Liver (tissue), 9 donors: Measurements from ENCODE around the gene RND3. TPM values are rescaled to one million over a fixed set of nuclear protein-coding genes. Genes with fewer than 3 reads are reported as not detected.

Experiments
- DNase-seq: peaks from one replicate; pipeline ENCODE4 v3.0.0-alpha.2; 2017; ENCODE audit warnings: low spot score
- H3K27ac ChIP-seq, 2 donors: one replicate each; pipeline ENCODE4 v1.7.0; 2013; ENCODE audit warnings: inconsistent platforms in 2 of 2, low read length in 2 of 2, control low read depth in 1 of 2, low read depth in 1 of 2, mild to moderate bottlenecking in 1 of 2
- H3K27me3 ChIP-seq, 4 donors: one replicate each; pipeline versions ENCODE4 v1.6.1 to v1.7.0; 2013; ENCODE audit warnings: low read length in 3 of 4, inconsistent platforms in 1 of 4, mild to moderate bottlenecking in 1 of 4, moderate library complexity in 1 of 4; ENCODE audit not compliant: control insufficient read depth in 4 of 4, insufficient read depth in 4 of 4
- H3K36me3 ChIP-seq, 4 donors: one replicate each; pipeline versions ENCODE4 v1.6.1 to v1.7.0; 2013; ENCODE audit warnings: low read length in 3 of 4, mild to moderate bottlenecking in 3 of 4, low read depth in 1 of 4, moderate library complexity in 1 of 4; ENCODE audit not compliant: control insufficient read depth in 4 of 4, insufficient read depth in 3 of 4
- H3K4me1 ChIP-seq, 4 donors: one replicate each; pipeline versions ENCODE4 v1.6.1 to v1.7.0; 2013; ENCODE audit warnings: low read length in 3 of 4, mild to moderate bottlenecking in 3 of 4, moderate library complexity in 1 of 4; ENCODE audit not compliant: control insufficient read depth in 4 of 4, insufficient read depth in 4 of 4
- H3K4me3 ChIP-seq, 3 donors: one replicate each; pipeline versions ENCODE4 v1.6.1 to v1.7.0; 2013; ENCODE audit warnings: low read length in 3 of 3, control low read depth in 1 of 3, low read depth in 1 of 3, mild to moderate bottlenecking in 1 of 3
- H3K9ac ChIP-seq, 2 donors: one replicate each; pipeline ENCODE4 v1.7.0; 2013; ENCODE audit warnings: low read length in 2 of 2, mild to moderate bottlenecking in 2 of 2, moderate library complexity in 2 of 2, control low read depth in 1 of 2, low read depth in 1 of 2
- H3K9me3 ChIP-seq, 4 donors: one replicate each; pipeline versions ENCODE4 v1.6.1 to v1.7.0; 2013; ENCODE audit warnings: low read length in 3 of 4; ENCODE audit not compliant: control insufficient read depth in 4 of 4
- ATF3 ChIP-seq: IDR thresholded peaks from 2 replicates; pipeline ENCODE4 v1.6.1; 2016; ENCODE audit warnings: antibody characterized with exemption
- CTCF ChIP-seq: fragments of 150-350 bp; IDR thresholded peaks from 2 replicates; pipeline ENCODE4 v1.5.1; 2017; ENCODE audit warnings: improper control_type of control experiment, low read depth, low read length; ENCODE audit not compliant: missing input control
- EGR1 ChIP-seq, 2 donors: IDR thresholded peaks; 2 replicates each; pipeline ENCODE4 v1.6.1; 2016 to 2018; ENCODE audit warnings: antibody characterized with exemption in 2 of 2, low read depth in 2 of 2
- FOXA1 ChIP-seq: IDR thresholded peaks from 2 replicates; pipeline ENCODE4 v1.6.1; 2016; ENCODE audit warnings: antibody characterized with exemption
- FOXA2 ChIP-seq: IDR thresholded peaks from 2 replicates; pipeline ENCODE4 v1.6.1; 2016; ENCODE audit warnings: antibody characterized with exemption
- GABPA ChIP-seq, 2 donors: IDR thresholded peaks in 1 of 2; conservative IDR thresholded peaks in 1 of 2; 2 replicates each; pipeline ENCODE4 v1.6.1; 2016; ENCODE audit warnings: antibody characterized with exemption in 2 of 2, mild to moderate bottlenecking in 1 of 2, moderate library complexity in 1 of 2
- HNF4A ChIP-seq, 2 donors: conservative IDR thresholded peaks; 2 replicates each; pipeline ENCODE4 v1.6.1; 2016; ENCODE audit warnings: antibody characterized with exemption in 2 of 2, mild to moderate bottlenecking in 2 of 2
- HNF4G ChIP-seq: IDR thresholded peaks from 2 replicates; pipeline ENCODE4 v1.6.1; 2016; ENCODE audit warnings: antibody characterized with exemption
- JUND ChIP-seq, 2 donors: IDR thresholded peaks; 2 replicates each; pipeline ENCODE4 v1.6.1; 2016; ENCODE audit warnings: antibody characterized with exemption in 2 of 2
- MAX ChIP-seq: IDR thresholded peaks from 2 replicates; pipeline ENCODE4 v1.6.1; 2016; ENCODE audit warnings: antibody characterized with exemption
- NR2F2 ChIP-seq: IDR thresholded peaks from 2 replicates; pipeline ENCODE4 v1.6.1; 2016; ENCODE audit warnings: antibody characterized with exemption
- RAD21 ChIP-seq, 2 donors: IDR thresholded peaks; 2 replicates each; pipeline ENCODE4 v1.6.1; 2016; ENCODE audit warnings: antibody characterized with exemption in 2 of 2, mild to moderate bottlenecking in 2 of 2
- REST ChIP-seq: IDR thresholded peaks from 2 replicates; pipeline ENCODE4 v1.6.1; 2016; ENCODE audit warnings: antibody characterized with exemption, mild to moderate bottlenecking
- RXRA ChIP-seq, 2 donors: IDR thresholded peaks; 2 replicates each; pipeline ENCODE4 v1.6.1; 2017 to 2018; ENCODE audit warnings: antibody characterized with exemption in 2 of 2, mild to moderate bottlenecking in 1 of 2
- SP1 ChIP-seq: IDR thresholded peaks from 2 replicates; pipeline ENCODE4 v1.6.1; 2018; ENCODE audit warnings: antibody characterized with exemption, mild to moderate bottlenecking
- TAF1 ChIP-seq: conservative IDR thresholded peaks from 2 replicates; pipeline ENCODE4 v1.6.1; 2016; ENCODE audit warnings: antibody characterized with exemption, mild to moderate bottlenecking
- YY1 ChIP-seq: IDR thresholded peaks from 2 replicates; pipeline ENCODE4 v1.6.1; 2016; ENCODE audit warnings: antibody characterized with exemption, mild to moderate bottlenecking
- ZBTB33 ChIP-seq: IDR thresholded peaks from 2 replicates; pipeline ENCODE4 v1.6.1; 2016; ENCODE audit warnings: antibody characterized with exemption
- WGBS: extraction: QIAGEN DNeasy Blood & Tissue Kit; methylation state at CpG from one replicate; pipeline ENCODE4 v1.1.7; 2013; 5-methylcytosine and 5-hydroxymethylcytosine counted together
- polyA plus RNA-seq, 2 donors: library from polyadenylated mRNA; stranded (reverse) in 1 of 2; unstranded in 1 of 2; fragments of 200-250 nt in 1 of 2; fragments of >200 nt in 1 of 2; fragmentation: Nextera tagmentation in 1 of 2; extraction: Ambion mirVana in 1 of 2; gene quantifications; one replicate each; pipeline versions ENCODE4 v1.2.1 to v1.2.3, GENCODE V29; 2013 to 2015
- total RNA-seq, 2 donors: library from RNA; depleted of rRNA; stranded (reverse); fragments of >200 nt; gene quantifications; one replicate each; pipeline ENCODE4 v1.2.3, GENCODE V29; 2014
- donor health status: healthy.
- donor health status: healthy.
- donor health status: healthy.
- donor health status: healthy.
- donor health status: healthy.

Gene RND3
- total and polyA plus RNA-seq, 4 donors: 14.8 to 30.0 (median 21.6) TPM

GRCh38 chr2:150495001-150495400 is 7.5 kb upstream of the RND3 start:
- peak overlapping the region in 1 of 2 donors; percentile 1 for H3K27ac ChIP-seq
- WGBS: 42% methylated on average over 2 of the region's 2 CpGs
- H3K4me1 ChIP-seq: peaks cover 0 to 12% (median 7%) of the 10 kb centered on the region in 4 donors
- H3K27me3 ChIP-seq: no peaks in the 10 kb centered on the region
- no peaks in the 10 kb centered on the region for H3K9me3 ChIP-seq
- H3K4me3 ChIP-seq: no peak overlapping the region
- no peak overlapping the region for H3K9ac ChIP-seq
- no peaks in the 10 kb centered on the region for H3K36me3 ChIP-seq
- no peak for DNase-seq
- TF ChIP-seq REST: no peak
- no peak for TF ChIP-seq HNF4G
- TF ChIP-seq ATF3: no peak
- TF ChIP-seq MAX: no peak
- TF ChIP-seq FOXA1: no peak
- no peak for TF ChIP-seq YY1
- no peak for TF ChIP-seq NR2F2
- no peak for TF ChIP-seq RAD21 (IDR thresholded peaks at IDR 0.05)
- TF ChIP-seq EGR1 (IDR thresholded peaks at IDR 0.05; ENCODE audit: low read depth in 2 of 2): no peak
- no peak for TF ChIP-seq HNF4A (conservative IDR thresholded peaks at IDR 0.05)
- TF ChIP-seq GABPA (IDR thresholded peaks at IDR 0.05 in 1 of 2, conservative IDR thresholded peaks at IDR 0.05 in 1 of 2): no peak
- TF ChIP-seq FOXA2: no peak
- no peak for TF ChIP-seq CTCF
- TF ChIP-seq RXRA (IDR thresholded peaks at IDR 0.05): no peak
- TF ChIP-seq SP1: no peak

- H3K9ac ChIP-seq: no peak overlapping the region
- DNase-seq: no peak
- H3K27ac ChIP-seq: peak overlapping the region; percentile 1 to 26
- H3K4me3 ChIP-seq: no peak overlapping the region
- H3K27me3 ChIP-seq: no peaks in the 10 kb centered on the region
- H3K4me1 ChIP-seq: peaks cover 0 to 12% (median 7%) of the 10 kb centered on the region in 4 donors
- no peaks in the 10 kb centered on the region for H3K36me3 ChIP-seq
- H3K9me3 ChIP-seq: no peaks in the 10 kb centered on the region
- WGBS: 36% methylated on average over 4 of the region's 4 CpGs
- TF ChIP-seq MAX (no peak), ZBTB33 (no peak), RAD21 (IDR thresholded peaks at IDR 0.05) (peak; percentile 47 to 54), JUND (IDR thresholded peaks at IDR 0.05) (peak in 1 of 2 donors; percentile 19), HNF4G (peak; percentile 7), RXRA (IDR thresholded peaks at IDR 0.05) (peak; percentile 36 to 45), TAF1 (no peak), CTCF (no peak), FOXA2 (no peak)
Observed at GRCh38 chr2:150494234-150494945, 6.9 kb upstream of the RND3 start.
